Measurements from ENCODE around the gene LMO2.

LMO2 gene

GRCh38 chr11:33913991-33914390, 22.1 kb upstream of the LMO2 start:
- Histone ChIP-seq H3K27me3 (ENCODE audit: control insufficient read depth, insufficient read depth, low read length) (no peaks in the 10 kb centered on the region), H3K4me1 (ENCODE audit: control insufficient read depth, insufficient read depth, low read length) (no peaks in the 10 kb centered on the region), H3K4me3 (ENCODE audit: low read length) (no peak overlapping the region), H3K9me3 (ENCODE audit: control insufficient read depth, insufficient read depth, low read length) (no peaks in the 10 kb centered on the region), H3K27ac (ENCODE audit: low read length) (no peak overlapping the region), H3K36me3 (ENCODE audit: control insufficient read depth, insufficient read depth, low read length) (no peaks in the 10 kb centered on the region)
- no CpG with 5 or more reads among the region's 2 CpGs for WGBS (ENCODE audit: insufficient coverage, insufficient read length)
- DNase-seq (ENCODE audit: low read depth, low spot score): no peak

- no peak for DNase-seq (ENCODE audit: low read depth, low spot score)
- Histone ChIP-seq H3K27ac (ENCODE audit: low read length) (no peak overlapping the region), H3K9me3 (ENCODE audit: control insufficient read depth, insufficient read depth, low read length) (no peaks in the 10 kb centered on the region), H3K36me3 (ENCODE audit: control insufficient read depth, insufficient read depth, low read length) (no peaks in the 10 kb centered on the region), H3K27me3 (ENCODE audit: control insufficient read depth, insufficient read depth, low read length) (no peaks in the 10 kb centered on the region), H3K4me1 (ENCODE audit: control insufficient read depth, insufficient read depth, low read length) (no peaks in the 10 kb centered on the region), H3K4me3 (ENCODE audit: low read length) (no peak overlapping the region)
- WGBS (ENCODE audit: insufficient coverage, insufficient read length): no CpG with 5 or more reads among the region's 12 CpGs
Observed at GRCh38 chr11:33912405-33913361, 20.8 kb upstream of the LMO2 start.

- H3K27ac ChIP-seq (ENCODE audit: low read length): no peak overlapping the region
- no peaks in the 10 kb centered on the region for H3K36me3 ChIP-seq (ENCODE audit: control insufficient read depth, insufficient read depth, low read length)
- no peaks in the 10 kb centered on the region for H3K4me1 ChIP-seq (ENCODE audit: control insufficient read depth, insufficient read depth, low read length)
- no peaks in the 10 kb centered on the region for H3K27me3 ChIP-seq (ENCODE audit: control insufficient read depth, insufficient read depth, low read length)
- no peak for DNase-seq (ENCODE audit: low read depth, low spot score)
- no peak overlapping the region for H3K4me3 ChIP-seq (ENCODE audit: low read length)
- H3K9me3 ChIP-seq (ENCODE audit: control insufficient read depth, insufficient read depth, low read length): no peaks in the 10 kb centered on the region
Observed at GRCh38 chr11:33910958-33911339, 19.1 kb upstream of the LMO2 start.

- no CpG with 5 or more reads among the region's 6 CpGs for WGBS (ENCODE audit: insufficient coverage, insufficient read length)
- no peak for DNase-seq (ENCODE audit: low read depth, low spot score)
- H3K4me1 ChIP-seq (ENCODE audit: control insufficient read depth, insufficient read depth, low read length): no peaks in the 10 kb centered on the region
- H3K4me3 ChIP-seq (ENCODE audit: low read length): no peak overlapping the region
- no peak overlapping the region for H3K27ac ChIP-seq (ENCODE audit: low read length)
- H3K27me3 ChIP-seq (ENCODE audit: control insufficient read depth, insufficient read depth, low read length): no peaks in the 10 kb centered on the region
- H3K36me3 ChIP-seq (ENCODE audit: control insufficient read depth, insufficient read depth, low read length): no peaks in the 10 kb centered on the region
- no peaks in the 10 kb centered on the region for H3K9me3 ChIP-seq (ENCODE audit: control insufficient read depth, insufficient read depth, low read length)
Observed at GRCh38 chr11:33910296-33910957, 18.6 kb upstream of the LMO2 start.

- Histone ChIP-seq H3K4me1 (ENCODE audit: control insufficient read depth, insufficient read depth, low read length) (no peaks in the 10 kb centered on the region), H3K9me3 (ENCODE audit: control insufficient read depth, insufficient read depth, low read length) (no peaks in the 10 kb centered on the region), H3K36me3 (ENCODE audit: control insufficient read depth, insufficient read depth, low read length) (no peaks in the 10 kb centered on the region), H3K4me3 (ENCODE audit: low read length) (no peak overlapping the region), H3K27me3 (ENCODE audit: control insufficient read depth, insufficient read depth, low read length) (no peaks in the 10 kb centered on the region), H3K27ac (ENCODE audit: low read length) (no peak overlapping the region)
- DNase-seq (ENCODE audit: low read depth, low spot score): no peak
Observed at GRCh38 chr11:33909552-33909951, 17.7 kb upstream of the LMO2 start.

- no peaks in the 10 kb centered on the region for H3K36me3 ChIP-seq (ENCODE audit: control insufficient read depth, insufficient read depth, low read length)
- H3K4me3 ChIP-seq (ENCODE audit: low read length): no peak overlapping the region
- no peaks in the 10 kb centered on the region for H3K27me3 ChIP-seq (ENCODE audit: control insufficient read depth, insufficient read depth, low read length)
- DNase-seq (ENCODE audit: low read depth, low spot score): no peak
- no peaks in the 10 kb centered on the region for H3K4me1 ChIP-seq (ENCODE audit: control insufficient read depth, insufficient read depth, low read length)
- H3K9me3 ChIP-seq (ENCODE audit: control insufficient read depth, insufficient read depth, low read length): no peaks in the 10 kb centered on the region
- H3K27ac ChIP-seq (ENCODE audit: low read length): no peak overlapping the region
- WGBS (ENCODE audit: insufficient coverage, insufficient read length): no CpG with 5 or more reads among the region's 3 CpGs
Observed at GRCh38 chr11:33909150-33909549, 17.3 kb upstream of the LMO2 start.

GRCh38 chr11:33907421-33907820, 15.5 kb upstream of the LMO2 start:
- Histone ChIP-seq H3K4me1 (ENCODE audit: control insufficient read depth, insufficient read depth, low read length) (no peaks in the 10 kb centered on the region), H3K36me3 (ENCODE audit: control insufficient read depth, insufficient read depth, low read length) (no peaks in the 10 kb centered on the region), H3K9me3 (ENCODE audit: control insufficient read depth, insufficient read depth, low read length) (no peaks in the 10 kb centered on the region), H3K27ac (ENCODE audit: low read length) (no peak overlapping the region), H3K4me3 (ENCODE audit: low read length) (no peak overlapping the region), H3K27me3 (ENCODE audit: control insufficient read depth, insufficient read depth, low read length) (no peaks in the 10 kb centered on the region)
- no peak for DNase-seq (ENCODE audit: low read depth, low spot score)
- 100% methylated on average over 1 of the region's 9 CpGs for WGBS (ENCODE audit: insufficient coverage, insufficient read length)

- H3K27me3 ChIP-seq (ENCODE audit: control insufficient read depth, insufficient read depth, low read length): no peaks in the 10 kb centered on the region
- H3K27ac ChIP-seq (ENCODE audit: low read length): no peak overlapping the region
- H3K9me3 ChIP-seq (ENCODE audit: control insufficient read depth, insufficient read depth, low read length): no peaks in the 10 kb centered on the region
- no peaks in the 10 kb centered on the region for H3K4me1 ChIP-seq (ENCODE audit: control insufficient read depth, insufficient read depth, low read length)
- H3K36me3 ChIP-seq (ENCODE audit: control insufficient read depth, insufficient read depth, low read length): no peaks in the 10 kb centered on the region
- WGBS (ENCODE audit: insufficient coverage, insufficient read length): no CpG with 5 or more reads among the region's 11 CpGs
- H3K4me3 ChIP-seq (ENCODE audit: low read length): no peak overlapping the region
- DNase-seq (ENCODE audit: low read depth, low spot score): no peak
Observed at GRCh38 chr11:33906484-33907186, 14.8 kb upstream of the LMO2 start.

- WGBS (ENCODE audit: insufficient coverage, insufficient read length): no CpG with 5 or more reads among the region's 5 CpGs
- Histone ChIP-seq H3K9me3 (ENCODE audit: control insufficient read depth, insufficient read depth, low read length) (no peaks in the 10 kb centered on the region), H3K27me3 (ENCODE audit: control insufficient read depth, insufficient read depth, low read length) (no peaks in the 10 kb centered on the region), H3K4me3 (ENCODE audit: low read length) (no peak overlapping the region), H3K36me3 (ENCODE audit: control insufficient read depth, insufficient read depth, low read length) (no peaks in the 10 kb centered on the region), H3K4me1 (ENCODE audit: control insufficient read depth, insufficient read depth, low read length) (no peaks in the 10 kb centered on the region), H3K27ac (ENCODE audit: low read length) (no peak overlapping the region)
- no peak for DNase-seq (ENCODE audit: low read depth, low spot score)
Observed at GRCh38 chr11:33904102-33904501, 12.2 kb upstream of the LMO2 start.

- Histone ChIP-seq H3K4me3 (ENCODE audit: low read length) (no peak overlapping the region), H3K9me3 (ENCODE audit: control insufficient read depth, insufficient read depth, low read length) (no peaks in the 10 kb centered on the region), H3K36me3 (ENCODE audit: control insufficient read depth, insufficient read depth, low read length) (no peaks in the 10 kb centered on the region), H3K4me1 (ENCODE audit: control insufficient read depth, insufficient read depth, low read length) (no peaks in the 10 kb centered on the region), H3K27me3 (ENCODE audit: control insufficient read depth, insufficient read depth, low read length) (no peaks in the 10 kb centered on the region), H3K27ac (ENCODE audit: low read length) (no peak overlapping the region)
- WGBS (ENCODE audit: insufficient coverage, insufficient read length): no CpG with 5 or more reads among the region's 7 CpGs
- DNase-seq (ENCODE audit: low read depth, low spot score): no peak
Observed at GRCh38 chr11:33900159-33900840, 8.4 kb upstream of the LMO2 start.

All from iPS DF 6.9 (cell line).